MM.1S (cell line): Measurements from ENCODE around the gene AGPAT3.

Experiments used
- DNase-seq: peaks from one replicate; pipeline ENCODE4 v3.0.0-alpha.2; 2015
- H2AFZ ChIP-seq: fragments of 300-600 bp; sonication (generic); 2 replicates; pipeline ENCODE4 v1.6.0; 2016; ENCODE audit warnings: antibody characterized with exemption, low read length
- H3F3A ChIP-seq: fragments of 300-600 bp; sonication (generic); 2 replicates; pipeline ENCODE4 v1.6.1; 2016; ENCODE audit warnings: mild to moderate bottlenecking, antibody characterized with exemption, low read length, moderate library complexity, mixed read lengths; ENCODE audit not compliant: insufficient read depth
- H3K27ac ChIP-seq: fragments of 300-600 bp; sonication (generic); 2 replicates; pipeline ENCODE4 v1.5.1; 2016; ENCODE audit warnings: mild to moderate bottlenecking, low read length
- H3K27me3 ChIP-seq: fragments of 300-600 bp; sonication (generic); replicated peaks from 2 replicates; pipeline ENCODE4 v1.6.0; 2016; ENCODE audit warnings: low read length; ENCODE audit not compliant: insufficient read depth
- H3K36me3 ChIP-seq: fragments of 300-600 bp; sonication (generic); replicated peaks from 2 replicates; pipeline ENCODE4 v1.6.1; 2016; ENCODE audit warnings: mild to moderate bottlenecking, low read length, mixed read lengths; ENCODE audit not compliant: insufficient read depth
- H3K4me1 ChIP-seq: fragments of 300-600 bp; sonication (generic); 2 replicates; pipeline ENCODE4 v1.6.1; 2016; ENCODE audit warnings: low read length, mixed read lengths
- H3K4me2 ChIP-seq: fragments of 300-600 bp; sonication (generic); 2 replicates; pipeline ENCODE4 v1.6.0; 2016; ENCODE audit warnings: low read depth, low read length
- H3K4me3 ChIP-seq: fragments of 300-600 bp; sonication (generic); 2 replicates; pipeline ENCODE4 v1.5.1; 2016; ENCODE audit warnings: low read length, mixed read lengths
- H3K79me2 ChIP-seq: fragments of 300-600 bp; sonication (generic); 2 replicates; pipeline ENCODE4 v1.6.1; 2016; ENCODE audit warnings: mixed run types, low read length, mixed read lengths
- H3K9ac ChIP-seq: fragments of 300-600 bp; sonication (generic); 2 replicates; pipeline ENCODE4 v1.6.1; 2016; ENCODE audit warnings: low read length, mixed read lengths
- H3K9me2 ChIP-seq: fragments of 300-600 bp; sonication (generic); replicated peaks from 2 replicates; pipeline ENCODE4 v1.6.1; 2016; ENCODE audit warnings: mild to moderate bottlenecking, low read length, mixed read lengths; ENCODE audit not compliant: insufficient read depth
- H3K9me3 ChIP-seq: fragments of 300-600 bp; sonication (generic); replicated peaks from 2 replicates; pipeline ENCODE4 v1.6.1; 2016; ENCODE audit warnings: mild to moderate bottlenecking, low read length, mixed read lengths; ENCODE audit not compliant: insufficient read depth
- H4K20me1 ChIP-seq: fragments of 300-600 bp; sonication (generic); 2 replicates; pipeline ENCODE4 v1.6.1; 2016; ENCODE audit warnings: mild to moderate bottlenecking, low read length, moderate library complexity, mixed read lengths; ENCODE audit not compliant: insufficient read depth
- CTCF ChIP-seq: fragments of 300-600 bp; sonication (generic); IDR thresholded peaks from 2 replicates; pipeline ENCODE4 v1.5.1; 2016; ENCODE audit warnings: antibody characterized with exemption, low read length, mixed read lengths
- EZH2 ChIP-seq: fragments of 300-600 bp; sonication (generic); optimal IDR thresholded peaks from 2 replicates; pipeline ENCODE3; 2017; ENCODE audit warnings: low read depth, mild to moderate bottlenecking, antibody characterized with exemption, low read length, mixed read lengths
- EZH2phosphoT487 ChIP-seq: fragments of 300-600 bp; sonication (generic); IDR thresholded peaks from 2 replicates; pipeline ENCODE4 v1.6.1; 2018; ENCODE audit warnings: antibody characterized with exemption, low read length

AGPAT3 gene

GRCh38 chr21:43966946-43967512 lies 102.0 kb downstream of the AGPAT3 start:
- Histone ChIP-seq H3K4me1 (no peaks in the 10 kb centered on the region), H3K9me2 (no peaks in the 10 kb centered on the region), H3K9me3 (no peaks in the 10 kb centered on the region), H4K20me1 (no peaks in the 10 kb centered on the region), H3K27me3 (no peaks in the 10 kb centered on the region), H3K79me2 (peaks cover 14% of the 10 kb centered on the region; the same call in 1 of the 2 replicates), H2AFZ (no peak overlapping the region), H3K4me2 (no peak overlapping the region), H3K9ac (no peak overlapping the region), H3K36me3 (no peaks in the 10 kb centered on the region; the same call in 1 of the 2 replicates), H3K4me3 (no peak overlapping the region), H3F3A (no peaks in the 10 kb centered on the region), H3K27ac (no peak overlapping the region)
- TF ChIP-seq EZH2 (no peak), CTCF (no peak), EZH2phosphoT487 (no peak)
- DNase-seq, result no peak

GRCh38 chr21:43967981-43968380 lies 103.0 kb downstream of the AGPAT3 start:
- DNase-seq, result no peak
- no peaks in the 10 kb centered on the region for H4K20me1 ChIP-seq
- H3K27me3 ChIP-seq, result no peaks in the 10 kb centered on the region
- H3K4me3 ChIP-seq, result no peak overlapping the region
- H3K4me2 ChIP-seq, result no peak overlapping the region
- H3K9me3 ChIP-seq, result no peaks in the 10 kb centered on the region
- no peak overlapping the region for H2AFZ ChIP-seq
- no peak for TF ChIP-seq CTCF
- TF ChIP-seq EZH2phosphoT487, result no peak
- no peak for TF ChIP-seq EZH2
- peaks cover 14% of the 10 kb centered on the region; the same call in 1 of the 2 replicates for H3K79me2 ChIP-seq
- H3K27ac ChIP-seq, result no peak overlapping the region
- no peaks in the 10 kb centered on the region for H3F3A ChIP-seq
- no peaks in the 10 kb centered on the region for H3K9me2 ChIP-seq
- no peaks in the 10 kb centered on the region; the same call in 1 of the 2 replicates for H3K36me3 ChIP-seq
- H3K9ac ChIP-seq, result no peak overlapping the region
- H3K4me1 ChIP-seq, result no peaks in the 10 kb centered on the region

GRCh38 chr21:43968410-43969114 lies 103.5 kb downstream of the AGPAT3 start:
- no peaks in the 10 kb centered on the region for H3K9me3 ChIP-seq
- no peak for DNase-seq
- H3K9me2 ChIP-seq, result no peaks in the 10 kb centered on the region
- no peak overlapping the region for H3K4me3 ChIP-seq
- TF ChIP-seq CTCF, result no peak
- TF ChIP-seq EZH2, result no peak
- no peak for TF ChIP-seq EZH2phosphoT487
- no peak overlapping the region for H3K9ac ChIP-seq
- peaks cover 14% of the 10 kb centered on the region; the same call in 1 of the 2 replicates for H3K79me2 ChIP-seq
- H3K4me1 ChIP-seq, result no peaks in the 10 kb centered on the region
- no peak overlapping the region for H2AFZ ChIP-seq
- H4K20me1 ChIP-seq, result no peaks in the 10 kb centered on the region
- no peak overlapping the region for H3K4me2 ChIP-seq
- no peaks in the 10 kb centered on the region for H3K27me3 ChIP-seq
- H3F3A ChIP-seq, result no peaks in the 10 kb centered on the region
- H3K36me3 ChIP-seq, result no peaks in the 10 kb centered on the region; the same call in 1 of the 2 replicates
- H3K27ac ChIP-seq, result no peak overlapping the region
